Activated CD4-positive, CD25-positive, alpha-beta regulatory T cell treated with anti-CD3 and anti-CD28 coated beads, Interleukin-2, amount 50 U/mL, for 72 hours (primary cell): Measurements from ENCODE around the gene METTL6.
A peak's percentile ranks its signal among the peaks of the same experiment; 100 is the strongest.

Source experiments
- DNase-seq: peaks from one replicate; pipeline ENCODE4 v3.0.0; 2021

Gene METTL6

GRCh38 chr3:15361494-15362214, 65.7 kb downstream of the METTL6 start:
- peak; percentile 50 for DNase-seq

GRCh38 chr3:15360788-15361493, 66.4 kb downstream of the METTL6 start:
- DNase-seq: no peak
